ENCODE measurements around the gene BHLHE23. TPM values are rescaled to one million over a fixed set of nuclear protein-coding genes. Genes with fewer than 3 reads are reported as not detected.

Gene BHLHE23
- total and polyA plus RNA-seq, 3 experiments from 2014 or later = not detected

DNA sequence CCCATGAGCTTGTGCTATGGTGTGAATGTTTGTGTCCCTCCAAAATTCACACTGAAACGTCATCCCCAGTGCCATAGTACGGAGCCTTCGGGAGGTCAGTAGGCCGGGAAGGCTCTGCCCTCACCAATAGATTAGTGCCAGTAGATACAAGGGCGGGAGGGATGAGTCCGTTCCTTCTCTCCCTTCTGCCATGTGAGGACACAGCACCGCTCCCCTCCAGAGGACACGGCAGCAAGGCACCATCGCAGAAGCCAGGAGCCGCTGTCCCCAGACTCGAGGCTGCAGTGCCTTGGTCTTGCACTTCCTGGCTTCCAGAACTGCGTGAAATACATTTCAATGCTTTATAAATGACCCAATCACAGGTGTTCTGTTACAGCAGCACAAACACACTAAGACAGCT lies 39.2 kb upstream of the BHLHE23 start:
- no peak overlapping the region for H3K27ac ChIP-seq (ENCODE audit: low read depth, low read length)

GRCh38 chr20:63045401-63045800 lies 38.6 kb upstream of the BHLHE23 start:
- no peaks in the 10 kb centered on the region for H3K36me3 Mint-ChIP-seq
- H3K27me3 Mint-ChIP-seq = peaks cover 15 to 32% of the 10 kb centered on the region in 2 donors
- H3K4me3 Mint-ChIP-seq = no peak overlapping the region
- peak in 1 of 5 donors; percentile 35 for DNase-seq
- H3K27ac ChIP-seq (ENCODE audit: low read depth, low read length) = no peak overlapping the region
- H3K27me3 ChIP-seq (ENCODE audit: insufficient read depth, low read length, poor library complexity, severe bottlenecking) = no peaks in the 10 kb centered on the region
- no peak overlapping the region for H3K27ac Mint-ChIP-seq
- no peaks in the 10 kb centered on the region for H3K4me1 ChIP-seq (ENCODE audit: insufficient read depth, low read length)
- no peaks in the 10 kb centered on the region for H3K9me3 Mint-ChIP-seq
- H3K4me1 Mint-ChIP-seq = no peaks in the 10 kb centered on the region
- no peaks in the 10 kb centered on the region for H3K9me3 ChIP-seq (ENCODE audit: low read length)
- no peaks in the 10 kb centered on the region for H3K36me3 ChIP-seq (ENCODE audit: insufficient read depth, low read length)
- no peak overlapping the region for H3K4me3 ChIP-seq (ENCODE audit: low read length)
- POLR2A ChIA-PET = no interaction called here
- CTCF ChIA-PET = no interaction called here

More for the DNA sequence above, 39.2 kb upstream of the BHLHE23 start:
- DNase-seq = peak in 1 of 5 donors; percentile 30
- Mint-ChIP-seq H3K9me3 (no peaks in the 10 kb centered on the region), H3K4me1 (no peaks in the 10 kb centered on the region), H3K36me3 (no peaks in the 10 kb centered on the region), H3K27me3 (peaks cover 11 to 26% of the 10 kb centered on the region in 2 donors), H3K27ac (peak overlapping the region in 1 of 8 donors; percentile 43), H3K4me3 (no peak overlapping the region)
- H3K27me3 ChIP-seq (ENCODE audit: insufficient read depth, low read length, poor library complexity, severe bottlenecking) = no peaks in the 10 kb centered on the region
- no peak overlapping the region for H3K4me3 ChIP-seq (ENCODE audit: low read length)
- no peaks in the 10 kb centered on the region for H3K4me1 ChIP-seq (ENCODE audit: insufficient read depth, low read length)
- no peaks in the 10 kb centered on the region for H3K9me3 ChIP-seq (ENCODE audit: low read length)
- H3K36me3 ChIP-seq (ENCODE audit: insufficient read depth, low read length) = no peaks in the 10 kb centered on the region
- POLR2A ChIA-PET = no interaction called here
- CTCF ChIA-PET = no interaction called here

DNA sequence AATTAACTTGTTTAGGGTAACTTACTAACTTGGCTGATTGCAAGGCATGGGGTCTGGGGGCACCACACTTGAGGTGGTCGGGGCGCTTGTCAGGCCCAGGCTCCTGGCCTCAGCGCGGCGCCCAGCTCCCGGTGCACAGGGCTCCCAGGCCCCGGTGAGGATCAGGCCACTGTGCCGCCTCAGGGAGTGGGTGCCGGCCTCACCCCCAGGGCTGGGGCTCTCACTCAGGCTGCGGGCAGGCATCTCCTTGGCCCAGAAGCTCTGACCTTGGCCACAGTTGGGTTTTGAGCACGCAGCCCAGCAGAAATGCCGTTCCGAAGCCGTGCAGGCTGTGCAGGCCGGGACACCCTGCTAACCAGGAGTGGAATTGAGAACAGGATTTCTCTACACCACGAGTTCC lies 37.8 kb upstream of the BHLHE23 start:
- Mint-ChIP-seq H3K9me3 (no peaks in the 10 kb centered on the region), H3K27ac (no peak overlapping the region), H3K27me3 (peaks cover 15 to 40% of the 10 kb centered on the region in 2 donors), H3K4me3 (no peak overlapping the region), H3K36me3 (no peaks in the 10 kb centered on the region), H3K4me1 (no peaks in the 10 kb centered on the region)
- peak in 1 of 5 donors; percentile 8 for DNase-seq
- Histone ChIP-seq H3K36me3 (ENCODE audit: insufficient read depth, low read length) (no peaks in the 10 kb centered on the region), H3K27ac (ENCODE audit: low read depth, low read length) (no peak overlapping the region), H3K27me3 (ENCODE audit: insufficient read depth, low read length, poor library complexity, severe bottlenecking) (no peaks in the 10 kb centered on the region), H3K4me3 (ENCODE audit: low read length) (no peak overlapping the region), H3K4me1 (ENCODE audit: insufficient read depth, low read length) (no peaks in the 10 kb centered on the region), H3K9me3 (ENCODE audit: low read length) (no peaks in the 10 kb centered on the region)
- POLR2A ChIA-PET = no interaction called here
- CTCF ChIA-PET = no interaction called here

DNA sequence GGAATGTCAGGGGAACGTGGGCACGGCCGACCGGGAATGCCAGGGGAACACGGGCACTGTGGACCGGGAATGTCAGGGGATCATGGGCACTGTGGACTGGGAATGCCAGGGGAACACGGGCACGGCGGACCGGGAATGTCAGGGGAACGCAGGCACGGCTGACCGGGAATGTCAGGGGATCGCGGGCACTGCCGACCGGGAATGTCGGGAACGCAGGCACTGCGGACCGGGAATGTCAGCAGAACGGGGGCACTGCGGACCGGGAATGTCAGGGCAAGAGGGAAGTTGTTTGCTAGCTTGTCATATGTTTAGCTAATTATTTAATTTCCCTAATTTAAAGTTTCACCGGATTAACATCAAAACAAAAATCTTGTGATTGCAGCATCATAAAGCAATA lies 37.4 kb upstream of the BHLHE23 start:
- ChIA-PET CTCF (no interaction called here), POLR2A (no interaction called here)
- Histone ChIP-seq H3K4me1 (ENCODE audit: insufficient read depth, low read length) (no peaks in the 10 kb centered on the region), H3K4me3 (ENCODE audit: low read length) (no peak overlapping the region), H3K27me3 (ENCODE audit: insufficient read depth, low read length, poor library complexity, severe bottlenecking) (no peaks in the 10 kb centered on the region), H3K36me3 (ENCODE audit: insufficient read depth, low read length) (no peaks in the 10 kb centered on the region), H3K27ac (ENCODE audit: low read depth, low read length) (no peak overlapping the region), H3K9me3 (ENCODE audit: low read length) (no peaks in the 10 kb centered on the region)
- Mint-ChIP-seq H3K36me3 (no peaks in the 10 kb centered on the region), H3K9me3 (no peaks in the 10 kb centered on the region), H3K27me3 (peaks cover 15 to 44% of the 10 kb centered on the region in 2 donors), H3K4me1 (no peaks in the 10 kb centered on the region), H3K4me3 (no peak overlapping the region), H3K27ac (no peak overlapping the region)
- DNase-seq = no peak

GRCh38 chr20:63043348-63044203 lies 36.8 kb upstream of the BHLHE23 start:
- Mint-ChIP-seq H3K9me3 (no peaks in the 10 kb centered on the region), H3K4me1 (no peaks in the 10 kb centered on the region), H3K36me3 (no peaks in the 10 kb centered on the region), H3K27ac (no peak overlapping the region), H3K4me3 (no peak overlapping the region), H3K27me3 (peaks cover 15 to 44% of the 10 kb centered on the region in 2 donors)
- DNase-seq = peak in 1 of 5 donors; percentile 32
- Histone ChIP-seq H3K4me3 (ENCODE audit: low read length) (no peak overlapping the region), H3K27ac (ENCODE audit: low read depth, low read length) (no peak overlapping the region), H3K4me1 (ENCODE audit: insufficient read depth, low read length) (no peaks in the 10 kb centered on the region), H3K36me3 (ENCODE audit: insufficient read depth, low read length) (no peaks in the 10 kb centered on the region), H3K9me3 (ENCODE audit: low read length) (no peaks in the 10 kb centered on the region), H3K27me3 (ENCODE audit: insufficient read depth, low read length, poor library complexity, severe bottlenecking) (no peaks in the 10 kb centered on the region)
- ChIA-PET CTCF (interaction anchor here (0.9 kb wide), 1 partner anchor 12 kb away, joined by 3 read pairs; no protein-coding TSS in a partner anchor), POLR2A (no interaction called here)

DNA sequence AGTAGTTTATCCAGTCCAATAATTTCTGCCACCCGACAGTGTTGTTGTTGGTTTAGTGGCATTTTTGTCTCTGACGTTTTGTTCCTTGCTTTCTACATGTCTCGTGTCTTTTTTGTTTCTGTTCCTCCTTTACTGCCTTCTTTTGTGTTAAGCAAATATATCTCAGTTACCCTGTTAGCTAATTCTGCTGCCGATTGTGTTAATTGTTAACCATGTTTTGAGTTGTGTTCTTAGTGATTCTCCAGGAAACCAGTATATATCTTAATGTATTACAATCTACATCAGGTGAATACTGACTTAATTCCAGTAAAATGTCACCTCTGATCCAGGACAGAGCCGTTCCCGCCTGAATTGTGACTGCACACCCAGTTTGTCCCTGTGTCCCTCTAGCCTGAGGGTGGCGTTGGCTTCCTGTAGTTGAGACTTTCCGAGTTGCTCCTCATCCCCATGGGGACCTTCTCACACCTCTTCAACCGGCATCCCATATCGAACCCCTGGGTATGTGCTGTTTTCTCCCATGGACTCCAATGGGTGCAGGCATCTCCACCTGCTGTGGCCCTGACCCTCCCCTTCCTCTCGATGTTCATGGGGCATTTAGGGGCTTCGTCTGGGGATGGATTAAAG lies 35.8 kb upstream of the BHLHE23 start:
- CTCF ChIA-PET = interaction anchor here (0.9 kb wide), 1 partner anchor 13 kb away, joined by 3 read pairs; no protein-coding TSS in a partner anchor
- Mint-ChIP-seq H3K9me3 (no peaks in the 10 kb centered on the region), H3K4me1 (no peaks in the 10 kb centered on the region), H3K27ac (no peak overlapping the region), H3K4me3 (no peak overlapping the region), H3K36me3 (no peaks in the 10 kb centered on the region), H3K27me3 (peaks cover 15 to 52% of the 10 kb centered on the region in 2 donors)
- H3K4me3 ChIP-seq (ENCODE audit: low read length) = no peak overlapping the region
- H3K9me3 ChIP-seq (ENCODE audit: low read length) = no peaks in the 10 kb centered on the region
- POLR2A ChIA-PET = no interaction called here
- DNase-seq = peak in 1 of 5 donors; percentile 31
- no peaks in the 10 kb centered on the region for H3K36me3 ChIP-seq (ENCODE audit: insufficient read depth, low read length)
- no peak overlapping the region for H3K27ac ChIP-seq (ENCODE audit: low read depth, low read length)
- no peaks in the 10 kb centered on the region for H3K27me3 ChIP-seq (ENCODE audit: insufficient read depth, low read length, poor library complexity, severe bottlenecking)
- H3K4me1 ChIP-seq (ENCODE audit: insufficient read depth, low read length) = no peaks in the 10 kb centered on the region

- H3K27me3 ChIP-seq (ENCODE audit: insufficient read depth, low read length, poor library complexity, severe bottlenecking) = no peaks in the 10 kb centered on the region
- Mint-ChIP-seq H3K36me3 (no peaks in the 10 kb centered on the region), H3K9me3 (no peaks in the 10 kb centered on the region), H3K4me1 (no peaks in the 10 kb centered on the region), H3K4me3 (no peak overlapping the region), H3K27ac (no peak overlapping the region), H3K27me3 (peaks cover 15 to 52% of the 10 kb centered on the region in 2 donors)
- ChIA-PET CTCF (no interaction called here), POLR2A (no interaction called here)
- H3K4me1 ChIP-seq (ENCODE audit: insufficient read depth, low read length) = no peaks in the 10 kb centered on the region
- H3K4me3 ChIP-seq (ENCODE audit: low read length) = no peak overlapping the region
- no peaks in the 10 kb centered on the region for H3K36me3 ChIP-seq (ENCODE audit: insufficient read depth, low read length)
- DNase-seq = no peak
- H3K9me3 ChIP-seq (ENCODE audit: low read length) = no peaks in the 10 kb centered on the region
- H3K27ac ChIP-seq (ENCODE audit: low read depth, low read length) = no peak overlapping the region
Measured at GRCh38 chr20:63041776-63042175, 35.0 kb upstream of the BHLHE23 start.

DNA sequence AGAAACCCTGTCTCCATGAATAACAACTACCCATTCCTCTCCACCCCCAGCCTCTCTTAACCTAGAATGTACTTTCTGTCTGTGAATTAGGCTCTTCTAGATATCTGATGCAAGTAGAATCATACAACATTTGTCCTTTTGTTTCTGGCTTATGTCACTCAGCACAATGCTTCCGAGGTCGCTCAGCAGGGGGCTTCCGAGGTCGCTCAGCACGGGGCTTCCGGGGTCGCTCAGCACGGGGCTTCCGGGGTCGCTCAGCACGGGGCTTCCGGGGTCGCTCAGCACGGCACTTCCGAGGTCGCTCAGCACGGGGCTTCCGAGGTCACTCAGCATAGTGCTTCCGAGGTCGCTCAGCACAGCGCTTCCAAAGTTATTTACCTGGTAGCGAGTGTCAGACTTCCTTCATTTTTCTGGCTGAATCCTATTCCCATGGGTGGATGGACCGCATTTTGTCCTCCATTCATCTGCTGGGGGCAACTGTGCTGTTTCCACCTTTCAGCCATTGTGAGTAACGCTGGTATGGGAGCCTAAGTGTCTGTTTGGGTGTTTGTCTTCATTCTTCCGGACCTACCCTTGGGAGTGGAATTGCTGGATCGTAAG lies 31.0 kb upstream of the BHLHE23 start:
- H3K27ac ChIP-seq (ENCODE audit: low read depth, low read length) = no peak overlapping the region
- POLR2A ChIA-PET = no interaction called here
- H3K36me3 ChIP-seq (ENCODE audit: insufficient read depth, low read length) = no peaks in the 10 kb centered on the region
- no peak overlapping the region for H3K4me3 ChIP-seq (ENCODE audit: low read length)
- Mint-ChIP-seq H3K4me1 (peaks cover 6 to 7% (median 6%) of the 10 kb centered on the region in 3 donors), H3K27me3 (peaks cover 6 to 54% of the 10 kb centered on the region in 2 donors), H3K4me3 (no peak overlapping the region), H3K27ac (no peak overlapping the region), H3K9me3 (no peaks in the 10 kb centered on the region), H3K36me3 (no peaks in the 10 kb centered on the region)
- CTCF ChIA-PET = no interaction called here
- peaks cover 5% of the 10 kb centered on the region for H3K4me1 ChIP-seq (ENCODE audit: insufficient read depth, low read length)
- no peaks in the 10 kb centered on the region for H3K27me3 ChIP-seq (ENCODE audit: insufficient read depth, low read length, poor library complexity, severe bottlenecking)
- DNase-seq = peak in 1 of 5 donors; percentile 40
- no peaks in the 10 kb centered on the region for H3K9me3 ChIP-seq (ENCODE audit: low read length)
